Stimulated activated CD4-positive, alpha-beta T cell treated with anti-CD3 and anti-CD28 coated beads, Interleukin-1b, Interleukin-23, amount 100 ng/mL, for 48 hours (primary cell): ENCODE measurements around the gene CUL4A.
"Not testable (repeated sequence)": the region's sequence is repeated elsewhere in the genome, so short reads cannot be mapped to it uniquely, and the experiment has no call there.

Experiments used
- DNase-seq: peaks from one replicate; pipeline ENCODE4 v3.0.0-alpha.2; 2020

CUL4A gene

DNA sequence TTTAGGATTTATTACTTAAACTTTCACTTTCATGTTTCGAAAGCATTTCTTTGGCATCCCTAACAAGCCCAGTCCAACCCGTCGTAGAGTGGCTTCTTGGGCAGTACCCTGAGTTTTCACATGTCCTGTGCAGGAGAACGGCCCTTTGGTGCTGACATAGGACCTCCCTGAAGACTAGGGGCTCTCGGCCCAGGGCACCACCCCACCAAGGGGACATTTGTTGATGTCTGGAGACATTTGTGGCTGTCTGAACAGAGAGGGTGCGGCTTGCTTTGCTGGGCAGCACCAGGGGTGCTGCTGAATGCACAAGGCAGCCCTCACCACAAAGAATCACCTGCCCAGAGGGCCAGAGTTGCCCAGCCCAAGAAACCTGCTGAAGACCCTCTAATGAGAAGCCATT lies 30.6 kb downstream of the CUL4A start:
- no peak for DNase-seq

DNA sequence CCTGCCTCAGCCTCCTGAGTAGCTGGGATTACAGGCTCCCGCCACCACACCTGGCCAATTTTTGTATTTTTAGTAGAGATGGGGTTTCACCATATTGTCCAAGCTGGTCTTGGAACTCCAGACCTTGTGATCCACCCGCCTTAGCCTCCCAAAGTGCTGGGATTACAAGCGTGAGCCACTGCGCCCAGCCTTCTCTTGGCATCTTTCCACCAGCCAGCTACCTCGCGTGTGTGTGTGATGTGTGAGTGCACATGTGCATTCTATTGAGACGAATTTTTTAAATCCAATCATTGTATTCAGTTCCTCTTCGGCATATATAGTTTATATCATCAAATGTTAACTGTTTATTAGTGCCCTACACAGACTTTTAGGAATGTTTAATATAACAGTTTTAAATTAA lies 32.2 kb downstream of the CUL4A start:
- not testable (repeated sequence) for DNase-seq

DNA sequence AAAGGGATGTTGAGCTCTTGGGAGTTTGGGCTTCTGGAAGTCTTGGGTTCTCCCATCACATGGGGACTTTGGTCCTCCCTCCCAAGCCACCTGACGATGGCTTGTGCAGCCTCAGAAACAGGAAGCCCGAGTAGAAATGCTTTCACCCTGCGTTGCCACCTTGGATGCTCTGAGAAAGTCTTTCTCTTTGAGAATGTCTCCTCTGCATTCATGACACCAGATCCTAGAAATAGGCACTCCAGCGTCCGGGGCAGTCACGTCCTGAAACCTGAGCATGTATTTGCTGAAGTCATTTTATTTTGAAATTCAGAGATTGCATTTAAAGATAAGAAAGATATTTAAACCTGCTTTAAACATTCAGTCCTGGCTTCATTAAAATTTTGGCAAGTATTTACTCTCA lies 34.4 kb downstream of the CUL4A start:
- no peak for DNase-seq

DNA sequence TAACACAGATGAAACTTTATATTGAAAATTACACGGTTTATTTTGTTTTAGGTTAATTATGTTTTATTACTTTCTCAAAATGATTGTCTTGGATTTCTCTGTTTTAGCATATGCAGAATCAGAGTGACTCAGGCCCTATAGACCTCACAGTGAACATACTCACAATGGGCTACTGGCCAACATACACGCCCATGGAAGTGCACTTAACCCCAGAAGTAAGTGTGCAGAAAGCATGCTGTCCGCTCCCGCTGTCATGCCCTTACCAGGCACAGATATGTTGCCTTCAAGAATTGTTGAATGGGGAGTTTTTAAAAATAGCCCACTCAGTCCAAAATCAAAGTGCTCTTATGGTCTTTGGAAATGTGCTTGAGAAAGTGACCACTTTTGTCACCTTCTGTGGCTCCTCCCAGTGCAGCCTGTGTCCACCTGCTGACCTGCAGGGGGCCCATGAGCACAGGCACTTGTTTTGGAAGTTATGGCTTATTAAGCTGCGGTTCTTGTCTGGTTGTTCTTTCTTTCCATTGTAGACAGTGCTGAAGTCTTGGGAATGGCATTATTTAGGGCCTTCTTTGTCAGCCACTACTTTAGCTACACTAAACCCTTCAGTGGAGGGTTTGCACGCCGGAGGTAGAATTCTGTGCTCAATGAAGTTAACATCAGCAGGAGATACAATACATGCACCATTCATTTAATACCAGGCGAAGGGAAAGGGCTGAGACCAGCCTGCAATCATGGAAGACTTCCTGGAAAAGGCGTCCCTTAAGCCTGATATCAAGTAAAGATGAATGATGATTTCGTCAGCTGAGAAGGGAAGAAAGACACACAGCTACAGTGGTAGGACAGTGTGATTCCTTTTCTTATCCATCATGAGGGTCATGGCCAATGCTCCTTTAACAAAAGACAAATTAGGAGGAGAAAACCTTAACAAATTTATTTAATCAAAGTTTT lies 36.7 kb downstream of the CUL4A start:
- DNase-seq: no peak

DNA sequence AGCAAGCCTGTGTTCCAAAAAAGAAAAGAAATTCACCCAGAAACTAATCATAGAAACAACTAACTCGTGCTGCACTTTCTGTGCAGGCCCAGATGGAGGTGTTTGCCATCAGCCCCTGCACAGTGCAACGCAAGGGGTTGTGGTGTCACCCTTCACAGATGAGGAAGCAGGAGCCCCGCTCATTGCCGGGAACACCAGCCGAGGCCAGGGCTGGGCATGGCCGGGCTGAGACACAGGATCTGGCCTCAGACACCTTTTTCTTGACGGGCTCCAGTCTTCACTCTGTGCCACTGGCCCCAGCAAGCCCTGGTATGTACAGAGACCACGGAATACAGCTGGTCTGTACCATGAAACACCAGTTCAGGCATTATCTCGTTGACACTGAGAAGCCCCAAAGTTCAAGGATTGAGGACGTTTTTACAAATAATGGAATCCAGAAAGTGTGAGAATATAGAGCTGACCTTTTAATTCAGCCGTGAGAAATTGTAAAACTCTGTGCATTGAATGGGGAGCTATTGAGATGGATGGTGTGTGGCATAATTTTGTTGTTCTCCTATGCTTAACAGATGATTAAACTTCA lies 43.2 kb downstream of the CUL4A start:
- DNase-seq: no peak

DNA sequence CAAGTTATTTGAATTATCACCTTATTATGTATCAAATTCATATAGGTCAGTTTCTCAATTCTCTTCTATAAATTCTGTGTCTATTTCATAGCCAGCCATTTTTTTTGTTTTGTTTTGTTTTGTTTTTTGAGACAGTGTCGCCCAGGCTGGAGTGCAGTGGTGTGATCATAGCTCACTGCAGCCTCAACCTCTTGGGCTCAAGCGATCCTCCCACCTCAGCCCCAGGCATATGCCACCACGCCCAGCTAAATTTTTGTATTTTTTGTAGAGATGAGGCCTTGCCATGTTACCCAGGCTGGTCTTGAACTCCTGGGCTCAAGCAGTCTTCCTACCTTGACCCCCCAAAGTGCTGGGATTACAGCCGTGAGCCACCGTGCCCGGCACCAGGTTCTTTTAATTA lies 48.5 kb downstream of the CUL4A start:
- DNase-seq: not testable (repeated sequence)

DNA sequence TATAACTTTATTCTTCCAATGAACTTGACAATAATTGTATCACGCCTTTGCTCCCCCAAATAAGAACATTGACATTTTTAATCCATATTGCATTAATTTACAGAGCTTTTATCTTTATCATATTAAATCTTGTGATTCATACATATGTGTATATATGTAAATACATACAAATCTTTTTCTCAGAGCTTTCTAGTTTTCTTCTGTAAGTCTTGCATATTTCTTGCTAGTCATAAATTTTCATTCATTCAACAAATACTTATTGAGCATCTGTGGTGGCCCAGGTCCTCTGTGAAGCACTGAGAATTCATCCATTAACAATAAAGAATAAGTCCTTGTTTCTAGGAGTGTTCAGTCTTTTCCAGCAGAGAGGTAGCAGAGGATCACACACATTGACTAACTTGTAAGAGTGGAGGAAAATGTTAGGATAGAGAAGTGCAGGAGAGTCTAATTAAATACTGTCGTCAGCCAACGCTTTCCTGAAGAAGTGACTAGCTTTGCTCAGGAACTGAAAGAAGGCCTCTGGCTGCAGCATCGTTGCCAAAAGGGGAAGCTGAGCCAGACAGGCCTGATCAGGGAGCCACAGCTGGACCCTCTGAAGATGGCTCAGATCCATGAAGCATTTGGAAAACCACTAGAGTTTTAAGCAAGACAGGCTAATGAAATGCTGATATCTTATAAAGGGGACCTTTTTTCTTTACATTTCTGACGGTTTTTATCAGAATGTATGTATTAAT lies 49.1 kb downstream of the CUL4A start:
- DNase-seq: no peak

DNA sequence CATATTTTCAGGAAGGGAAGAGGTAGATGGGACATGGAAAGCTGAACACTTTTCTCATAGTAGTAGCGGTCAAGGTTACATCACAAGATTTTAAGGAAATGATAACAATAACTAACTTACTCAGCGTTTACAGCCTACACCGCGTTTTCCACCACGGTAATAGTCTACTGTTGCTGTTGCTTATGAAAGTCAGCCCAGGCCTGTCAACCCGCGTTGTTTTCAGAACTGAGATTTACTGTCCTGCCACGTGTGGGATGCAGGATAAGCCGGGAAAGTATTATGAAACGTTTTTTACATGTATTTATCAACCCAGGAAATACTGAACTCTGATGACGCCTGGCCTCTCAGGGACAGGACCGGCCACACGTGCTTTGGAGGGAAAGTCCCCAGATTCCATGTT lies 51.6 kb downstream of the CUL4A start:
- no peak for DNase-seq

DNA sequence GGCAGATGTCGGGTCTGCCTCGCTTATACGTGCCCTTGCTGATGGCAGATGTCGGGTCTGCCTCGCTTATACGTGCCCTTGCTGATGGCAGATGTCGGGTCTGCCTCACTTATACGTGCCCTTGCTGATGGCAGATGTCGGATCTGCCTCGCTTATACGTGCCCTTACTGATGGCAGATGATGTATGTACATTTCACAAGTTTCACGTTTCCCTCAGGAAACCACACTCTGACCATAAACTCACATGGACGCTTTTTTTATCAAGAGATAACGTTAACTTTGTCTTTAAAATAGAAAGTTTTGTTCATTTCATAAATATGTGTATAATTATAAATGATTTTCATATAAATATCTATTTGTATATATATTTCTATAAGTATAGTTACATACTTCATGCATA lies 53.6 kb downstream of the CUL4A start:
- not testable (repeated sequence) for DNase-seq

DNA sequence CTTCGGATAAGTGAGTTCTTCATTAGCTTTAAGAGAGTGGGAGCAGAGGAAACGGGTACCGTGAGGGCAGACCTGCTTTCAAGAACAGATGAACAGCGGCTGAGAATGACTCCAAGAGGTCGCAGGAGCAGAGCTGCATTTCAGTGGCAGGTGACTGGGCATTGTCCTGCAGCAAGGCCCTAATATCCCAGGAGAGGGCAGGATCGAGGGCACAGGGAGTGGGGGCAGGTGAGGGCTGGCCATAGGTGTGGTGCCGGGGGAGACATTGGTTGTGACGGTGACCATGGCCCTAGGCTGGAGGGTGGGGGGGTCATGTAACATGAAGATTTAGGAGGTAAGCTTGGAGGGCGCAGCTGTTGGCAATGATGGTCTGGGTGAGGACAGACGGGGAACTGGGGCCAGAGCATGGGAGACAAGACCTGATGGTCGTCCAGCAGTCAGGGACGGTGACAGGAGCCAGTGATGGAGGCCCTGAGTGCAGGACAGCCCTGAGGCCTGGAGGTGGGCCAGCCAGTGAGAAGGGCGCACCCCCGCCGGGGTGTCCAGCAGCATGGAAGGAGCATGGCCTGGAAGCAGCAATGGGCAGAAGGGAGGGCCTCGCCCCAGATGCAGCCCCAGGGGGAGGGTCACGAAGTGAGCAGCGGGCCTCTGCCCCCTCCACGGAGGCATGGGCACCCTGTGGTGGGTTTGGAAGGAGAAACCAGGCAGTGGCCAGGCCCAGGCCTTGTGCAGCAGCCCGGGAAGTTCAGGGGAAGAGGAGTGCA lies 58.4 kb downstream of the CUL4A start:
- no peak for DNase-seq

DNA sequence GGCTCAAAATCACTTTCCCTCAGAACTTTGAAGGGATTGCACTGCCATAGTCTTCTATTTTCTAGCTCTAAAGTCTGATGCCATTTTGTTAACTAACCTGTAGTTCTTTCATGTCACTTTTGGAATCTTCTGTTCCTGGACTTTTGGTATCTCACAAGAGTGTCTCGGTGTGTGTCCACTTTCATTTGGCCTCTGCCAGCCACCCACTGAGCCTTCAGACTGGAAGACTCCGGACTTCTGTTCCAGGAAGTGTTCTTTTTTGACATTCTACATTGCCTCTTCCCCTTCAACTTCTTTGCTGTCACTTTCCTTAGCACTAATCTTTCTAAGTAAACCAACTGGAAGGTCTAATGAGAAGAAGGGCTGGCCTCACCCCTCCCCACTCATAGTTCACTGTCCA lies 62.6 kb downstream of the CUL4A start:
- no peak for DNase-seq

DNA sequence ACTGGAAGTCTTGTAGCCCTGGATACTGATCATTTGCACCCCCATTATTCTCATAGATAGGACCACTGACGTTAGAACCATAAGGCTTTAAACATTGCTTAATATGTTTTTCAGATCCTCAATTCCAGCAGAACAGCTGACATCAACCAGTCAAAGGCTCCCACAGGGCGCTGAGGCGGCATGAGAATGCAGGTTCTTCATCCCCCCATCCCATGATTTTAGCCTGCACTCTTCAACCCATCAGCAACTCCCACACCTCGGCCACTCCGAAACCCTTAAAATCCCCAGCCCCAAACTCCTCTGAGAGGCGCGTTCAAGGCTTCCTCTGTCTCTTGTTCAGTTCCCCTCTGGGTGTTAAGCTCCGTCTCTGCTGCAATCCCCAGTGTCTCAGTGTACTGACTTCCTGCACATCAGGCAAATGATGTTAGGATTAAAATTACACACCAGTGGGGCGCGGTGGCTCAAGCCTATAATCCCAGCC lies 63.3 kb downstream of the CUL4A start:
- DNase-seq: no peak

DNA sequence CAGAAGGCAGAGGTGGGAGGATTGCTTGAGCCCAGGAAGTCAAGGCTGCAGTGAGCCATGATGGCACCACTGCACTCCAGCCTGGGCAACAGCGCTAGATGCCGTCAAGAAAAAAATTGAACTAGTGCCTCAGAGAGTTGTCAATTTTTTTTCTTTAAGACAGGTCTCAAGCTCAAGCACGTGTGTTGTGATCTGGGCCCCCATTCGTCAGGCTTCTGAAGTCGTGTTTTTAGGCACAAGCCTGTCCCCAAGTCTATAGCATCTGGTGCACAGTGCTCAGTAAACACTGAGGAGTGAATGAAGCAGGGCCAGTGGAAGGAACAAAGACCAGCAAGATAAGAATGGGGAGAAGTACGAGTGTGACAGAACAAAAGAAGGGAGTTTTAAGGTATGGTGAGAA lies 63.9 kb downstream of the CUL4A start:
- DNase-seq: no peak

DNA sequence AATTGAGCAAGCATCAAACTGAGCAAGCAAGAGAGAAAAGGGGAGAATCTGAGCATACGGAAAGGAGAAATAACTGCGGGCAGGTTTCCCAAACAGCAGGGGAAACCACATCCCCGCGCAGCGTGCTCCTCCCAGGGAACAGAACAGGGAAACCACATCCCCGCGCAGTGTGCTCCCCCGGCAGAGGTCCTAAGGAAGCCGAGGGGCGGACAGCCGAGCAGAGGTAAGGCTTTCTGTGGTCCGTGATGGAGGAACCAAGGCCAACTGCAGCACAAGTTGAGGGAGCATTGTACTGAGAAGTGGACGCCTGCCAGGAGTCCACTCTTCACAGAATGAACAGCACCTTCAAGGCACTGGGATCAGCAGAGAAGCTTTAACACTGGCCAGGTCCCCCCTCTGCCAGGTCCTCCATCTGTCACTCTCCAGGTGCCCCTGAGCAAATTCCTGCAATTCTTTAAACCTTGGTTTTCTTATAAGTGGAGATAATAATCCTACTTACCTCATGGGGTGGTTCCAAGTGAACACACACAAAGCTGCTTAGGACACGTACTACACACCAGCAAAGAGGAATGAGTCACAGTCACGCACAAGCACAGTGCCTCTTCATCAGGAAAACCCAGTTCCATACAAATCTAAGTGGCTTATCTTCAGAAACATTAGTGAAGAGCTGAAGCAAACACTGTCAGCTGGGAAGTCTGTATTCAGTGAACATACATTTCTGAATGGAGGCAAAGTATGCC lies 64.6 kb downstream of the CUL4A start:
- no peak for DNase-seq

DNA sequence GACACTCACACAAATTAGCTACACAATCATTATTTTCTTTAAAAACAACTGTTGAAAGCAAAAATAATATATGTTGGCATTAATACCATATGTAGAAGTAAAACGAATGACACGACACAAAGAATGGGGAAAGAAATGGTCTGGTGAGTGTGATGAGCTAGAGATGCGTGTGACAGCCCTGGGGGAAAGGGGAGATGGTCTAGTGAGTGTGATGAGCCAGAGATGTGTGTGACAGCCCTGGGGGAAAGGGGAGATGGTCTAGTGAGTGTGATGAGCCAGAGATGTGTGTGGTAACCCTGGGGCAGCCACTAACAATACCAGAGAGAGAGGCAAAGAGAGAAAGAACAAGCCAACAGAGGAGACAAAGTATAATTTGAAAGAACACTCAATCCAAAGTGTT lies 65.3 kb downstream of the CUL4A start:
- no peak for DNase-seq

DNA sequence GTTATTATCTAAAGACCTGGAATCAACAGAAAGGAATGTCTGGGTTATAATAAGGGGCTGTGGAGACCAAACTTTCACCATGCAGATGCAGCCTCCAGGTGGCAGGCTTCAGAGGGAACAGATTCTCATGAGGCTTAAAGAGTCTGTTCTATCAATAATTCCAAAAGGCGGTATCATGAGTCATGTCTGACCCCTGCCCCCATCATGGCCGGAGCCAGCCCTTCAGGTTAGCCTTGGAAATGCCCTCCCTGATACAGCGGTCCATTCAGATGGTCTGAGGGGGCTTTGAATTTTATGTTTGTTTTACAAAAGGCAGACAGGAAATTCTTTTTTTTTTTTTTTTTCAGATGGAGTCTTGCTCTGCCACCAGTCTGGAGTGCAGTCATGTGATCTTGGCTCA lies 66.0 kb downstream of the CUL4A start:
- peak; percentile 30 for DNase-seq

DNA sequence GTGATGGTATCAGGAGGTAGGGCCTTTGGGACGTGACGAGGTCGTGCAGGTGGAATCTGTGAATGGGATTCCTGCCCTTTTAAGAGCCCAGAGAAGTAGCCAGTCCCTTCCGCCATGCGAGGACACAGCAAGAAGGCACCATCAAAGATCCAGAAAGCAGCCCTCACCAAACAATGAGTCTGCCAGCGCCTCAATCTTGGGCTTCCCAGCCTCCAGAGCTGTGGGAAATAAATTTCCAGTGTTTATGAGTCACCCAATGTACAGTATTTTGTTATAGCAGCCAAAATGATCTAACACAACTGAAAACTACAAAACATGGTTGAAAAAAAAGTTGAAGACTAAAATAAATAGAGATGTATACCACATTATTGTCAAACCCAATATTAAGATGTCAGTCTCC lies 70.7 kb downstream of the CUL4A start:
- no peak for DNase-seq

DNA sequence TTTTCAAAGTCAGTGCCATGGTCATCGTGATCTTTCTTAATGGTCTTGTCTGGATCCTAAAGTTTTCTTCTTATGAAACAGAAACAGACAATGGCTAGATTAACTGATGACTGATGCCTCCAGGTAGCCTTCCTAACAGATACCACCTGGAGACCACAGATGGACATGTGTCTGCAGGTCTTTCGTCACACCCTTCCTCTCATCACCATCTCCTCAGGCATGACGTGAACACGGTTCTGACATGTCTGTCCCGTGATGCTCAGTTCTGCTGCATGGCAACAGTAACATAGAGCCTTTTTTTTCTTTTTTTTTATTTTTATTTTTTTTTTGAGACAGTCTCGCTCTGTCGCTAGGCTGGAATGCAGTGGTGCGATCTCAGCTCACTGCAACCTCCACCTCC lies 74.5 kb downstream of the CUL4A start:
- no peak for DNase-seq

DNA sequence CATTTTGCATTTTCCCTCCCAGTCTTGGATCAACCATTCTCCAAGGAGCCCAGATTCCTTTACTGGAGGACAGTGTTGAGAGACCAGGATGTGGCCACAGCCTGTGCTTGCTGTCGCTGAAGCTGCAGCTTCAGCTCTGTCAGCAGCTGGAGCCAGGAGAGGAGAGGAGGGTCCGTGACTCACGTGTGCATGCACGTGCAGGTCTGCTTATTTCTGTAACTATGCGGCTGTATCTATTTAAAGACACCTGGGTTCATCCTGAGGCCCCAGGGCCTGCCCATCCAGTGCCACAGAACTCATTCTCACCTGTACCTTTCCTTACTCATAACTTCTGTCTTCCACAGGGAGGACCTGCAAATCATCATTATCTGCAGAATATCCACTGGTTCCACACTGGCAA lies 79.5 kb downstream of the CUL4A start:
- no peak for DNase-seq

DNA sequence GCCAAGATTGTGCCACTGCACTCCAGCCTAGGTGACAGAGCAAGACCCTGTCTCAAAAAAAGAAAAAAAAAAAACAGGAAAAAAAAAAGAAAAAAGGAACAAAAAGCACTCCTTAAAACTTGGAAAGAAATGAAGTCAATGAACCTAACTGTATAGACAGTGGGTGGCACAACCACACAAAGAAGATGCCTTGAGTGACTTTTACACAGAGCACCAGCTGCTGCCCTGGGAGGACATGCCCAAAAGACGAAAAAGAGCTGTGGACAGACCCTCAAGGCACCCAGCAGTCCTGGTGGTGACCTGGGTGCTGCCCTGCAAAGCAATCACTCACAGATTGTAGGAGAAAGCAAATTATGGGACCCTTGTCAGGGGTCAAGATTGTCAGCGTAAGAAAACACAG lies 81.7 kb downstream of the CUL4A start:
- no peak for DNase-seq

DNA sequence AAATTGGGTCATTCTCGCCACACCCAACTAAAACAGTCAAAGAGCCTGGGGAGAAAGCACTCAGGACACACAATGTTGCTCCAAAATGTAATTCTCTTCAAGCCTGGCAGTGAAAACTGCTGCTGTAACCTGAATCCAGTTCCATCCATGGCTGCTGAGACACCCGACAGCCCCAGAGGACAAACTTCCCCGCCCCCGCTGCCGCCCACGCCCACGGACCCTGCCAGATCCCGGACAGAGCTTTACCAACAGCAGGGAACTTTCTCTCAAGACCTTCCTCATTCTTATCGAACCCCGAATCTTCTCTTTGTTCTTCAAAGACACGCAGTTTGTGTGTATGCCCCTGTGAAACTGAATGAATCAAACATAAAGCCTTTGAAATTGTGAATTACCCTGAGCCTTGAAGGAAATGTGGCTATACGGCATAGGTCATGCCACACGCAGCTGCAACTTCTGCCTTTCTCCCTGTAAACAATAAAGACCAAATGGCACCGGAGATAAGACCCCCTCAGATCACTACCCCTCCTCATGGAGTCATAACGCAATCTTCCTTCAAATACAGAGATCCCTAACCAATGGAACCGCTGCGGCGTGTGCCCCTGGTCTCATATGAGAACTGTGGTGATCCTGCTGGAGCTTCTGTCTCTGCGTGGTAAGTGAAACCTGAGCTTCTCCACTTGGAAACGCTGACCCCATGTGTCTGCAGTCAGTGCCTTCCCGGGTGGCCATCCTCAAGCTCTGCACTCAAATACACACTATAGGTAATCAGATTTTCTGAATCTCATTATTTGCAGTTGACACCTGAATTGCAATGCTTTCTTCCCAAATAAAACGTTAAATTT lies 82.8 kb downstream of the CUL4A start:
- DNase-seq: no peak
